ENCODE measurements around the gene MXD3. TPM values are rescaled to one million over a fixed set of nuclear protein-coding genes. Genes with fewer than 3 reads are reported as not detected.

Gene MXD3
- total RNA-seq, 3 donors from 2014 or later: 4.2 to 10.5 (median 9.4) TPM

GRCh38 chr5:177314376-177315342, 3.0 kb upstream of the MXD3 start:
- H3K36me3 ChIP-seq: no peaks in the 10 kb centered on the region
- TF ChIP-seq POLR2AphosphoS5 (IDR thresholded peaks at IDR 0.05): no peak
- TF ChIP-seq POLR2A (IDR thresholded peaks at IDR 0.05): no peak
- no peak for TF ChIP-seq CTCF (IDR thresholded peaks at IDR 0.05)
- no peaks in the 10 kb centered on the region for H3K27me3 ChIP-seq
- peaks cover 5 to 11% of the 10 kb centered on the region in 2 donors for H3K4me1 ChIP-seq
- no peak overlapping the region for H3K27ac ChIP-seq
- no peaks in the 10 kb centered on the region for H3K9me3 ChIP-seq
- intact Hi-C loops (cut with DNase I; ENCODE audit: low total_unique reads): loop anchor here (5.0 to 10.0 kb wide), 2 partner anchors 50 to 202 kb away; no protein-coding TSS in a partner anchor
- H3K4me3 ChIP-seq: no peak overlapping the region
- DNase-seq (ENCODE audit: low spot score in 2 of 2): no peak

GRCh38 chr5:177313561-177314259, 2.0 kb upstream of the MXD3 start:
- peaks cover 5 to 11% of the 10 kb centered on the region in 2 donors for H3K4me1 ChIP-seq
- no peaks in the 10 kb centered on the region for H3K36me3 ChIP-seq
- H3K4me3 ChIP-seq: no peak overlapping the region
- H3K27ac ChIP-seq: no peak overlapping the region
- intact Hi-C loops (cut with DNase I; ENCODE audit: low total_unique reads): loop anchor here (10.0 kb wide), 1 partner anchor 51 kb away; no protein-coding TSS in a partner anchor
- H3K9me3 ChIP-seq: no peaks in the 10 kb centered on the region
- H3K27me3 ChIP-seq: no peaks in the 10 kb centered on the region
- DNase-seq (ENCODE audit: low spot score in 2 of 2): no peak
- TF ChIP-seq POLR2AphosphoS5 (IDR thresholded peaks at IDR 0.05) (no peak), POLR2A (IDR thresholded peaks at IDR 0.05) (no peak)

GRCh38 chr5:177312649-177313181, 1.0 kb upstream of the MXD3 start:
- no peak overlapping the region for H3K27ac ChIP-seq
- H3K4me3 ChIP-seq: peak overlapping the region in 2 of 3 donors; percentile 61 to 72
- H3K9me3 ChIP-seq: no peaks in the 10 kb centered on the region
- no peaks in the 10 kb centered on the region for H3K36me3 ChIP-seq
- H3K27me3 ChIP-seq: no peaks in the 10 kb centered on the region
- H3K4me1 ChIP-seq: peaks cover 8 to 11% of the 10 kb centered on the region in 2 donors
- no peak for TF ChIP-seq POLR2A (IDR thresholded peaks at IDR 0.05)
- TF ChIP-seq CTCF (IDR thresholded peaks at IDR 0.05): no peak
- TF ChIP-seq POLR2AphosphoS5 (IDR thresholded peaks at IDR 0.05): no peak
- peak in 1 of 2 donors; percentile 45 for DNase-seq (ENCODE audit: low spot score in 2 of 2)
- intact Hi-C loops (cut with DNase I; ENCODE audit: low total_unique reads): loop anchor here (10.0 kb wide), 1 partner anchor 52 kb away; no protein-coding TSS in a partner anchor

- intact Hi-C loops (cut with DNase I; ENCODE audit: low total_unique reads): loop anchor here (10.0 kb wide), 1 partner anchor 53 kb away; no protein-coding TSS in a partner anchor
Measured at GRCh38 chr5:177311392-177311722, 341 bp downstream of the MXD3 start.

More at GRCh38 chr5:177311392-177311722, 341 bp downstream of the MXD3 start:
- no peak for TF ChIP-seq CTCF (IDR thresholded peaks at IDR 0.05)
- TF ChIP-seq POLR2AphosphoS5 (IDR thresholded peaks at IDR 0.05): no peak
- TF ChIP-seq POLR2A (IDR thresholded peaks at IDR 0.05): no peak
- Histone ChIP-seq H3K9me3 (no peaks in the 10 kb centered on the region), H3K36me3 (no peaks in the 10 kb centered on the region), H3K4me1 (peaks cover 10 to 11% of the 10 kb centered on the region in 2 donors), H3K27me3 (no peaks in the 10 kb centered on the region), H3K4me3 (peak overlapping the region; percentile 47 to 72 (median 61)), H3K27ac (no peak overlapping the region)
- peak in 1 of 2 donors; percentile 52 for DNase-seq (ENCODE audit: low spot score in 2 of 2)

All from breast epithelium (tissue), 4 donors.